ENCODE data around the gene RNF215.

DNA sequence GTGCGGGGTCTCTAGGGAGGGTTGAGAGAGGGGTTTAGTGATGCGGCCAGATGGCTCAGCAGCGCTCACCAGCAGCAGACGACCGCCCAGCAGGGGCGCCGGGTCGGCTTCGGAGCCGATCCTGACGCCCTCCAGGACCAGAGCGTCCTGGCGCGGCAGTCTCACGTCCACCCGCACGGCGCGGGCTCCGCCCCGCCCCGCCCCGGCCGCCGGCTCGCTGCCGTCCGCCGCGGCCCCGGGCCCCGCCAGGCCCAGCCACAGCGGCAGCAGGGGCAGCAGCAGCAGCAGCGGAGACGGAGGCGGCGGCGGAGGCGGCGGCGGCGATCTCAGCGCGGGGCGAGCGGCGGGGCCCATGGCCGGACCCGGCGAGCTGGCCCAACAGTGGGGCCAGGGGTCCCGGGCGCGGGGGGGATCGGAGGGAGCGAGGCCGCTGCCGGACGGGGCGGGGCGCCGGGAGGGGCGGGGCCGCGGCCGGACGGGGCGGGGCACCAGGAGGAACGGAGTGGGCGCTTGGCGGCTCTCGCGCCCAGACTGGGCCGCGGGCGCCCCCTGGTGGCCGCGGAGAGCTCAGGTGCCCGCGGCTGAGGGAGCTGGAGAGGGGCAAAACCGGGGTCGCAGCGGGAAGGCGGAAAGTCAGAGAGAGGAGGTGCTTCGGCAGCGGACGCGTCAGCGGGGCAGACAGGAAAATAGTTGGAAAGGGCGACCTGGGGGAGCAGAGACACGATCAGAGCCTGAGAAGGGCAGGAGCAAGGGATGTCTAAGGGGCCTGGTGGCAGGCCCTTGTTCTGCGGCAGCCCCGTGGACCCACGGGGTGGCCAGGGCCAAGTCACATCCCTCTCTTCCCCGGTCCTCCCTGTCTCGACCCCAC, at the start of gene RNF215:
- TF ChIP-seq, protein P1, sequence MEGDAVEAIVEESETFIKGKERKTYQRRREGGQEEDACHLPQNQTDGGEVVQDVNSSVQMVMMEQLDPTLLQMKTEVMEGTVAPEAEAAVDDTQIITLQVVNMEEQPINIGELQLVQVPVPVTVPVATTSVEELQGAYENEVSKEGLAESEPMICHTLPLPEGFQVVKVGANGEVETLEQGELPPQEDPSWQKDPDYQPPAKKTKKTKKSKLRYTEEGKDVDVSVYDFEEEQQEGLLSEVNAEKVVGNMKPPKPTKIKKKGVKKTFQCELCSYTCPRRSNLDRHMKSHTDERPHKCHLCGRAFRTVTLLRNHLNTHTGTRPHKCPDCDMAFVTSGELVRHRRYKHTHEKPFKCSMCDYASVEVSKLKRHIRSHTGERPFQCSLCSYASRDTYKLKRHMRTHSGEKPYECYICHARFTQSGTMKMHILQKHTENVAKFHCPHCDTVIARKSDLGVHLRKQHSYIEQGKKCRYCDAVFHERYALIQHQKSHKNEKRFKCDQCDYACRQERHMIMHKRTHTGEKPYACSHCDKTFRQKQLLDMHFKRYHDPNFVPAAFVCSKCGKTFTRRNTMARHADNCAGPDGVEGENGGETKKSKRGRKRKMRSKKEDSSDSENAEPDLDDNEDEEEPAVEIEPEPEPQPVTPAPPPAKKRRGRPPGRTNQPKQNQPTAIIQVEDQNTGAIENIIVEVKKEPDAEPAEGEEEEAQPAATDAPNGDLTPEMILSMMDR (IDR thresholded peaks at IDR 0.05; ENCODE audit: low read length) = peak; percentile 77
- TF ChIP-seq EZH2 (IDR thresholded peaks at IDR 0.05; ENCODE audit: borderline replicate concordance, low read length) = no peak

Measured in OCI-LY1 (cell line).